Loucy (cell line): Measurements from ENCODE around the gene LRRC23.

ENCODE experiments used
- H2AFZ ChIP-seq: fragments of 200-600 bp; sonication (generic); 2 replicates; pipeline ENCODE4 v1.6.0; 2016; ENCODE audit warnings: antibody characterized with exemption, mild to moderate bottlenecking, low read length, moderate library complexity
- H3F3A ChIP-seq: fragments of 200-600 bp; 2 replicates; pipeline ENCODE4 v1.6.0; 2016; ENCODE audit warnings: antibody characterized with exemption, low read depth, mild to moderate bottlenecking
- H3K27me3 ChIP-seq: fragments of 200-600 bp; sonication (generic); 2 replicates; pipeline ENCODE4 v1.6.1; 2014; ENCODE audit warnings: low read length, mild to moderate bottlenecking; ENCODE audit not compliant: insufficient read depth, poor library complexity, severe bottlenecking
- H3K36me3 ChIP-seq: fragments of 200-600 bp; sonication (generic); 2 replicates; pipeline ENCODE4 v1.6.1; 2016; ENCODE audit warnings: low read length; ENCODE audit not compliant: insufficient read depth
- H3K4me1 ChIP-seq: fragments of 200-600 bp; sonication (generic); 2 replicates; pipeline ENCODE4 v1.5.1; 2014; ENCODE audit warnings: low read length, mild to moderate bottlenecking; ENCODE audit not compliant: insufficient read depth, poor library complexity, severe bottlenecking
- H3K4me2 ChIP-seq: fragments of 200-600 bp; sonication (generic); 2 replicates; pipeline ENCODE4 v1.6.0; 2014; ENCODE audit warnings: antibody characterized with exemption, low read length, low read depth, mild to moderate bottlenecking; ENCODE audit not compliant: poor library complexity, severe bottlenecking
- H3K4me3 ChIP-seq: fragments of 200-600 bp; sonication (generic); 2 replicates; pipeline ENCODE4 v1.5.1; 2014; ENCODE audit warnings: low read length, mild to moderate bottlenecking, mixed read lengths; ENCODE audit not compliant: poor library complexity, severe bottlenecking
- H3K79me2 ChIP-seq: fragments of 200-600 bp; sonication (generic); 2 replicates; pipeline ENCODE4 v1.6.1; 2014; ENCODE audit warnings: low read length; ENCODE audit not compliant: insufficient read depth
- H3K9ac ChIP-seq: fragments of 200-600 bp; sonication (generic); 2 replicates; pipeline ENCODE4 v1.6.0; 2014; ENCODE audit warnings: mild to moderate bottlenecking, low read depth, low read length, moderate library complexity; ENCODE audit not compliant: poor library complexity, severe bottlenecking
- H3K9me2 ChIP-seq: fragments of 200-600 bp; sonication (generic); replicated peaks from 2 replicates; pipeline ENCODE4 v1.6.1; 2016; ENCODE audit warnings: low read depth, low read length, mixed read lengths
- H3K9me3 ChIP-seq: fragments of 200-600 bp; sonication (generic); 2 replicates; pipeline ENCODE4 v1.6.1; 2014; ENCODE audit warnings: mild to moderate bottlenecking, antibody characterized with exemption, low read length, low read depth; ENCODE audit not compliant: insufficient read depth
- H4K20me1 ChIP-seq: fragments of 200-600 bp; sonication (generic); 2 replicates; pipeline ENCODE4 v1.6.0; 2014; ENCODE audit warnings: antibody characterized with exemption, low read length, mild to moderate bottlenecking; ENCODE audit not compliant: insufficient read depth, poor library complexity, severe bottlenecking
- EZH2phosphoT487 ChIP-seq: fragments of 200-600 bp; IDR thresholded peaks from 2 replicates; pipeline ENCODE4 v1.6.1; 2018; ENCODE audit warnings: antibody characterized with exemption, mild to moderate bottlenecking, moderate library complexity, borderline replicate concordance
- TF ChIP-seq, protein P1 (sequence below): fragments of 200-600 bp; sonication (generic); conservative IDR thresholded peaks from 2 replicates; pipeline ENCODE4 v1.5.1; 2014; ENCODE audit warnings: mild to moderate bottlenecking, antibody characterized with exemption, low read length

LRRC23 gene

DNA sequence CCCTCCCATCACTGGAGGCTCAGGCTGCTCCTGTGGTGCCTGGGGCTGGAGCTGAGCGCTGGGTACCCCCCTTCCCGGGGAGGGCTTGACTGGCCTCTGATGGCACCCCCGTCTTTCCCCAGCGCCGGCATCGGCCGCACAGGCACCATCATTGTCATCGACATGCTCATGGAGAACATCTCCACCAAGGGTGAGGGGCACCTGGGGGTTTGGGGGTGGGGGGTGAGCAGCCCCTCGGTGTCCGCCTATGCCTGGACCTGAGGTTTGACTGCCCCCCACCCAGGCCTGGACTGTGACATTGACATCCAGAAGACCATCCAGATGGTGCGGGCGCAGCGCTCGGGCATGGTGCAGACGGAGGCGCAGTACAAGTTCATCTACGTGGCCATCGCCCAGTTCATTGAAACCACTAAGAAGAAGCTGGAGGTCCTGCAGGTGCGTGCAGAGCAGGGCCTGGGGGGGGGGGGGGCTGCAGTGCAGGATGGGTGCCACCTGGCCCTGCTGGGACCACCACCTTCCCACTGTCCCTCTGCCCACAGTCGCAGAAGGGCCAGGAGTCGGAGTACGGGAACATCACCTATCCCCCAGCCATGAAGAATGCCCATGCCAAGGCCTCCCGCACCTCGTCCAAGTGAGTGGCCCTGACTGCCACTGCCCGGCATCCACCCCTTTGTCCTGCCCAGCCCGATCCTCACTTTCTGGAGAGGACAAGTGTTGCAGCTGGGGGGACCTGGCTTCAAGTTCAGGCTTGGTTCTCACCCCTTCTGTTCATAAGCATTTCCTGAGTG, 55.4 kb downstream of the LRRC23 start:
- Histone ChIP-seq H3K9ac (peak overlapping the region; percentile 97), H3K4me1 (peaks cover 79% of the 10 kb centered on the region), H3K9me2 (no peaks in the 10 kb centered on the region), H4K20me1 (no peaks in the 10 kb centered on the region), H3K9me3 (no peaks in the 10 kb centered on the region), H3K79me2 (peaks cover 52% of the 10 kb centered on the region), H3K27me3 (no peaks in the 10 kb centered on the region), H3K4me2 (peak overlapping the region; percentile 97), H3K4me3 (peak overlapping the region; percentile 67), H2AFZ (no peak overlapping the region), H3F3A (0 out of 2 replicates have a peak, but pooled peaks cover 3% of the 10 kb centered on the region), H3K36me3 (peaks cover 3% of the 10 kb centered on the region; the same call in 1 of the 2 replicates)
- TF ChIP-seq, protein P1, sequence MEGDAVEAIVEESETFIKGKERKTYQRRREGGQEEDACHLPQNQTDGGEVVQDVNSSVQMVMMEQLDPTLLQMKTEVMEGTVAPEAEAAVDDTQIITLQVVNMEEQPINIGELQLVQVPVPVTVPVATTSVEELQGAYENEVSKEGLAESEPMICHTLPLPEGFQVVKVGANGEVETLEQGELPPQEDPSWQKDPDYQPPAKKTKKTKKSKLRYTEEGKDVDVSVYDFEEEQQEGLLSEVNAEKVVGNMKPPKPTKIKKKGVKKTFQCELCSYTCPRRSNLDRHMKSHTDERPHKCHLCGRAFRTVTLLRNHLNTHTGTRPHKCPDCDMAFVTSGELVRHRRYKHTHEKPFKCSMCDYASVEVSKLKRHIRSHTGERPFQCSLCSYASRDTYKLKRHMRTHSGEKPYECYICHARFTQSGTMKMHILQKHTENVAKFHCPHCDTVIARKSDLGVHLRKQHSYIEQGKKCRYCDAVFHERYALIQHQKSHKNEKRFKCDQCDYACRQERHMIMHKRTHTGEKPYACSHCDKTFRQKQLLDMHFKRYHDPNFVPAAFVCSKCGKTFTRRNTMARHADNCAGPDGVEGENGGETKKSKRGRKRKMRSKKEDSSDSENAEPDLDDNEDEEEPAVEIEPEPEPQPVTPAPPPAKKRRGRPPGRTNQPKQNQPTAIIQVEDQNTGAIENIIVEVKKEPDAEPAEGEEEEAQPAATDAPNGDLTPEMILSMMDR = no peak
- no peak for TF ChIP-seq EZH2phosphoT487

DNA sequence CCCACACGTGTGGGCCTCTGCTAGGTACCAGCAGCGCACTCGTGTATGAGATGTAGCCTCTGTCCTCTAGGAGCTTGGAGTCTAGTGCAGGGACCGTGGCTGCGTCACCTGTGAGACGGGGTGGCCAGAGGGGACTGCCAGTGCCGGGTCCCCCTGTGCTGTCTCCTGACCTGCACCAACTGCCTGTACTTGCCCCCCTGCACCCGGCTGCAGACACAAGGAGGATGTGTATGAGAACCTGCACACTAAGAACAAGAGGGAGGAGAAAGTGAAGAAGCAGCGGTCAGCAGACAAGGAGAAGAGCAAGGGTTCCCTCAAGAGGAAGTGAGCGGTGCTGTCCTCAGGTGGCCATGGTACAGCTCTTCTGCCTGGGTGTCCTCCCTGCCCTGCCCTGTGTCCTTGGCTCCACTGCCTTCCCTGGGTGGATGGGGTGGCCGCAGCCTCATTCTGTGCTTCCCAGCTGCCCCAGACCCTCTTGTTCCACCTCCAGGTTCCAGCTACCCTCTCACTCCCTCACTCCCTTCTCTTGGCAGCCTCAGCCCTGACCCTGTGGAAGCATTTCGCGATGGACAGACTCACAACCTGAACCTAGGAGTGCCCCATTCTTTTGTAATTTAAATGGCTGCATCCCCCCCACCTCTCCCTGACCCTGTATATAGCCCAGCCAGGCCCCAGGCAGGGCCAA, 56.1 kb downstream of the LRRC23 start:
- H4K20me1 ChIP-seq = no peaks in the 10 kb centered on the region
- peaks cover 6% of the 10 kb centered on the region; the same call in 1 of the 2 replicates for H3F3A ChIP-seq
- peak overlapping the region; percentile 97 for H3K4me2 ChIP-seq
- peaks cover 10% of the 10 kb centered on the region; the same call in 1 of the 2 replicates for H3K36me3 ChIP-seq
- peaks cover 45% of the 10 kb centered on the region for H3K79me2 ChIP-seq
- H3K9me3 ChIP-seq = no peaks in the 10 kb centered on the region
- H3K4me1 ChIP-seq = peaks cover 71% of the 10 kb centered on the region
- no peak overlapping the region for H2AFZ ChIP-seq
- H3K27me3 ChIP-seq = no peaks in the 10 kb centered on the region
- H3K9ac ChIP-seq = peak overlapping the region; percentile 97
- TF ChIP-seq, protein P1 = peak; percentile 42
- TF ChIP-seq EZH2phosphoT487 = no peak
- no peaks in the 10 kb centered on the region for H3K9me2 ChIP-seq
- no peak overlapping the region for H3K4me3 ChIP-seq

DNA sequence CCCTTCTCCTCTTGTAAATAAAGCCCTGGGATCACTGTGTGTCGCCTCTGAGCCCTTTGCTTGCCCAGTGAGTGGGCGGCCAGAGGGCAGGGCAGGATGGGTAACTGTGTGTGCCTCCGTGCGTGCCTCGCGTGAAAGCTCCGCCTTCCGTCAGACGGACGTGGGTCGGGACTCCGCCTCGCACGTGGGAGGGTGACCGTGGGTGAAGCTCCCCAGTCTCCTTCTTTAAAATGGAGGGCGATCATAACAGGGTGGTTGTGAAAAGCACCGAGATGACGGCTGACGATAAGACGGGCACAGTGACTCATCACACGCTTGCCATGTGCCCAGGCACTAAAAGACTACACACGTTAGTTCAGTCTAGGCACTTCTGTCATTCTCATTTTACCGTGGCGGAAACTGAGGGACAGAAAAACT, 56.7 kb downstream of the LRRC23 start:
- no peak overlapping the region for H2AFZ ChIP-seq
- no peak overlapping the region for H3K4me3 ChIP-seq

More for the DNA sequence above, 56.7 kb downstream of the LRRC23 start:
- TF ChIP-seq, protein P1 = no peak
- TF ChIP-seq EZH2phosphoT487 = no peak
- no peaks in the 10 kb centered on the region for H3K9me3 ChIP-seq
- no peaks in the 10 kb centered on the region for H3K27me3 ChIP-seq
- peak overlapping the region; percentile 97 for H3K4me2 ChIP-seq
- peaks cover 66% of the 10 kb centered on the region for H3K4me1 ChIP-seq
- peaks cover 40% of the 10 kb centered on the region for H3K79me2 ChIP-seq
- H3K36me3 ChIP-seq = peaks cover 15% of the 10 kb centered on the region; the same call in 1 of the 2 replicates
- H4K20me1 ChIP-seq = no peaks in the 10 kb centered on the region
- H3K9ac ChIP-seq = peak overlapping the region; percentile 97
- no peaks in the 10 kb centered on the region for H3K9me2 ChIP-seq
- H3F3A ChIP-seq = peaks cover 12% of the 10 kb centered on the region
